Endodermal cell (in vitro differentiated cells): Measurements from ENCODE around the gene NSG2. TPM values are rescaled to one million over a fixed set of nuclear protein-coding genes. Genes with fewer than 3 reads are reported as not detected.
"Not testable (repeated sequence)": the region's sequence is repeated elsewhere in the genome, so short reads cannot be mapped to it uniquely, and the experiment has no call there.

Experiments
- DNase-seq: peaks from one replicate; pipeline ENCODE4 v3.0.0-alpha.2; 2017
- H3K27ac ChIP-seq: 2 replicates; pipeline ENCODE4 v1.5.1; 2013; ENCODE audit warnings: mild to moderate bottlenecking, low read depth, low read length, moderate library complexity
- H3K27me3 ChIP-seq: 2 replicates; pipeline ENCODE4 v1.6.1; 2013; ENCODE audit warnings: mild to moderate bottlenecking, low read length, moderate library complexity; ENCODE audit not compliant: insufficient read depth, control insufficient read depth, poor library complexity, severe bottlenecking
- H3K36me3 ChIP-seq: 2 replicates; pipeline ENCODE4 v1.7.0; 2013; ENCODE audit warnings: mild to moderate bottlenecking, low read length, moderate library complexity; ENCODE audit not compliant: control insufficient read depth, insufficient read depth
- H3K4me1 ChIP-seq: one replicate; pipeline ENCODE4 v1.7.0; 2013; ENCODE audit warnings: low read length; ENCODE audit not compliant: control insufficient read depth, insufficient read depth
- H3K4me3 ChIP-seq: 2 replicates; pipeline ENCODE4 v1.5.1; 2013; ENCODE audit warnings: mild to moderate bottlenecking, low read length, moderate library complexity
- H3K9ac ChIP-seq: 2 replicates; pipeline ENCODE4 v1.6.1; 2013; ENCODE audit warnings: mild to moderate bottlenecking, low read length, moderate library complexity; ENCODE audit not compliant: poor library complexity, severe bottlenecking; ENCODE audit errors: extremely low read depth
- H3K9me3 ChIP-seq: 2 replicates; pipeline ENCODE4 v1.6.1; 2013; ENCODE audit warnings: mild to moderate bottlenecking, low read length, moderate library complexity; ENCODE audit not compliant: control insufficient read depth
- H3K27ac Mint-ChIP-seq: 2 replicates; pipeline ENCODE4 v1.8.0; 2020; ENCODE audit warnings: mixed read lengths
- H3K27me3 Mint-ChIP-seq: 2 replicates; pipeline ENCODE4 v1.8.0; 2021; ENCODE audit warnings: mild to moderate bottlenecking, mixed read lengths; ENCODE audit not compliant: insufficient read depth
- H3K36me3 Mint-ChIP-seq: 2 replicates; pipeline ENCODE4 v1.8.0; 2020; ENCODE audit warnings: low read depth, mixed read lengths
- H3K4me1 Mint-ChIP-seq: 2 replicates; pipeline ENCODE4 v1.8.0; 2020; ENCODE audit warnings: mixed read lengths
- H3K4me3 Mint-ChIP-seq: 2 replicates; pipeline ENCODE4 v1.8.0; 2020; ENCODE audit warnings: mild to moderate bottlenecking, moderate library complexity, mixed read lengths
- H3K9me3 Mint-ChIP-seq: 2 replicates; pipeline ENCODE4 v1.8.0; 2020; ENCODE audit warnings: mild to moderate bottlenecking, mixed read lengths
- WGBS, 2 experiments: methylation state at CpG; one replicate each; pipeline versions ENCODE4 v1.1.5 to v1.1.7; 2013; ENCODE audit warnings: missing lambda C conversion rate in 2 of 2, mixed read lengths in 1 of 2; ENCODE audit not compliant: insufficient coverage in 1 of 2, insufficient read length in 1 of 2; 5-methylcytosine and 5-hydroxymethylcytosine counted together
- total RNA-seq, 2 donors: library from RNA; stranded (reverse); fragmentation: NEBNext Ultra II Directional in 1 of 2; extraction: Animal tissue kit (Norgen Biotek cat#: 25700) in 1 of 2; gene quantifications; 2 replicates in 1 of 2; 3 replicates in 1 of 2; pipeline ENCODE4 v1.2.1, GENCODE V29; 2021
- TF ChIP-seq, protein P1 (sequence below): fragments of 200-600 bp; sonication (generic); conservative IDR thresholded peaks from 2 replicates; pipeline ENCODE4 v1.5.0; 2021; ENCODE audit warnings: antibody characterized with exemption, mild to moderate bottlenecking

The NSG2 gene
- total RNA-seq, 2 donors from 2014 or later, result not detected

DNA sequence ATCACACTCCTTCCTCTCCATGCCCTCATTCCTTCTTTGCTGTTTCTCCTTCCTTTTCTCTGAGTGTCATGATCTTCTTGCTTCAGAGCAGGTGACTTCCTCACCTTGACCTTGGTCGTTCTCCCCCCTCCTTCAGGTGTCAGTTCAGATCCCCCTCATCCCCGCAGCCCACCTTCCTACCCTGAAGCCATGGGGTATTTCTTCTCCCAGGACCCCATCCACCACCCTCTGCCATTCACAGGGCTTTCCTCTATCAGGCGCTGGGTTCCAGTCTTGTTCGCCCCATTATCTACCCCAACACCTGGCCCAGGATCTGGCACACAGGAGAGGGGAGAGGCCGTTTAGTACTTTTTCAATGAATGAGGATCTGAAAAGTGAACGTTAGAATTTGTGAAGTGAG is 101.0 kb downstream of the NSG2 start:
- Histone ChIP-seq H3K9ac (no peak overlapping the region), H3K27me3 (peaks cover 46% of the 10 kb centered on the region), H3K9me3 (no peaks in the 10 kb centered on the region), H3K4me3 (no peak overlapping the region), H3K4me1 (no peaks in the 10 kb centered on the region), H3K27ac (no peak overlapping the region), H3K36me3 (no peaks in the 10 kb centered on the region)
- 78 to 86% methylated on average over 3 to 6 of the region's 6 CpGs for WGBS, 2 experiments
- no peak overlapping the region for H3K27ac Mint-ChIP-seq
- TF ChIP-seq, protein P1, sequence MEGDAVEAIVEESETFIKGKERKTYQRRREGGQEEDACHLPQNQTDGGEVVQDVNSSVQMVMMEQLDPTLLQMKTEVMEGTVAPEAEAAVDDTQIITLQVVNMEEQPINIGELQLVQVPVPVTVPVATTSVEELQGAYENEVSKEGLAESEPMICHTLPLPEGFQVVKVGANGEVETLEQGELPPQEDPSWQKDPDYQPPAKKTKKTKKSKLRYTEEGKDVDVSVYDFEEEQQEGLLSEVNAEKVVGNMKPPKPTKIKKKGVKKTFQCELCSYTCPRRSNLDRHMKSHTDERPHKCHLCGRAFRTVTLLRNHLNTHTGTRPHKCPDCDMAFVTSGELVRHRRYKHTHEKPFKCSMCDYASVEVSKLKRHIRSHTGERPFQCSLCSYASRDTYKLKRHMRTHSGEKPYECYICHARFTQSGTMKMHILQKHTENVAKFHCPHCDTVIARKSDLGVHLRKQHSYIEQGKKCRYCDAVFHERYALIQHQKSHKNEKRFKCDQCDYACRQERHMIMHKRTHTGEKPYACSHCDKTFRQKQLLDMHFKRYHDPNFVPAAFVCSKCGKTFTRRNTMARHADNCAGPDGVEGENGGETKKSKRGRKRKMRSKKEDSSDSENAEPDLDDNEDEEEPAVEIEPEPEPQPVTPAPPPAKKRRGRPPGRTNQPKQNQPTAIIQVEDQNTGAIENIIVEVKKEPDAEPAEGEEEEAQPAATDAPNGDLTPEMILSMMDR, result no peak
- DNase-seq, result no peak
- H3K36me3 Mint-ChIP-seq, result no peaks in the 10 kb centered on the region
- peaks cover 24% of the 10 kb centered on the region for H3K4me1 Mint-ChIP-seq
- no peak overlapping the region for H3K4me3 Mint-ChIP-seq
- H3K27me3 Mint-ChIP-seq, result peaks cover 82% of the 10 kb centered on the region
- H3K9me3 Mint-ChIP-seq, result no peaks in the 10 kb centered on the region

DNA sequence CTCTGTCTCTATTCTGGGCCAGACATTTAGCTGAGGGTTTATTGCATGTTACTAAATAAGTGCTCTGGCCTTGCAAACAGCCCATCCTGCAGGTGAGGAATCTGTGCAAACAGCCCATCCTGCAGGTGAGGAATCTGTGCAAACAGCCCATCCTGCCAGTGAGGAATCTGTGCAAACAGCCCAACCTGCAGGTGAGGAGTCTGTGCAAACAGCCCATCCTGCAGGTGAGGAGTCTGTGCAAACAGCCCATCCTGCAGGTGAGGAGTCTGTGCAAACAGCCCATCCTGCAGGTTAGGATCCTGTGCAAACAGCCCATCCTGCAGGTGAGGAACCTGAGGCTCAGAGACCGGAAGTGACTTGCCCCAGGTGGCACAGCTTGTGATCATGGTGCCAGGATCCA is 101.5 kb downstream of the NSG2 start:
- not testable (repeated sequence) for H3K9ac ChIP-seq, H3K4me1 ChIP-seq, H3K27ac Mint-ChIP-seq, H3K9me3 Mint-ChIP-seq, H3K36me3 Mint-ChIP-seq, H3K9me3 ChIP-seq, H3K4me3 ChIP-seq, H3K36me3 ChIP-seq, H3K4me3 Mint-ChIP-seq, H3K27ac ChIP-seq
- Mint-ChIP-seq H3K4me1 (peaks cover 22% of the 10 kb centered on the region), H3K27me3 (peaks cover 82% of the 10 kb centered on the region)
- 57 to 100% methylated on average over 1 of the region's 1 CpG for WGBS, 2 experiments
- peaks cover 46% of the 10 kb centered on the region for H3K27me3 ChIP-seq
- DNase-seq, result peak; percentile 57

DNA sequence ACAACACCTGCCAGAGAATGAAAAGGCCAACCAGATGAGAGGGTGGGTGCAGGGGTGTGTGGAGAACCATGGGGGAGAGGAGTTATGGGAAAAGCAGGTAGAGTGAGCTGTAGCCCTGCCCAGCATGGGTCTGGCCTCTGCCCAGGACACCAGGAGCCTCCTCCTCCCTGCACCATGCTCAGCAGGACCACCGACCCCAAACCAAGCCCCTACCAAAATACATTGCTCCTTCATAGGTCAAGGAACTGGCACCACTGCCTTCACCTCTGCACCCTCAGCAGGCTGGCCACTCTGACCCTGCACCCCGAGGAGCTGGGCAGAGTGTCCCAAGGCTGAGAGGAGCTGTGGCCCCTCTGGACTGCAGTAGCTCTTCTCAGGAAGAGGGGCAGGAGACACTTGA is 102.0 kb downstream of the NSG2 start:
- H3K27ac Mint-ChIP-seq, result no peak overlapping the region
- peaks cover 82% of the 10 kb centered on the region for H3K27me3 Mint-ChIP-seq

More for the DNA sequence above, 102.0 kb downstream of the NSG2 start:
- H3K36me3 ChIP-seq, result no peaks in the 10 kb centered on the region
- no peaks in the 10 kb centered on the region for H3K9me3 ChIP-seq
- 88% methylated on average over 2 of the region's 2 CpGs; no CpG with 5 or more reads in 1 of the 2 experiments for WGBS, 2 experiments
- no peak overlapping the region for H3K4me3 ChIP-seq
- Mint-ChIP-seq H3K4me1 (peaks cover 22% of the 10 kb centered on the region), H3K9me3 (no peaks in the 10 kb centered on the region), H3K4me3 (no peak overlapping the region), H3K36me3 (no peaks in the 10 kb centered on the region)
- H3K27me3 ChIP-seq, result peaks cover 46% of the 10 kb centered on the region
- no peak overlapping the region for H3K27ac ChIP-seq
- H3K9ac ChIP-seq, result no peak overlapping the region
- no peak for DNase-seq
- TF ChIP-seq, protein P1, result no peak
- no peaks in the 10 kb centered on the region for H3K4me1 ChIP-seq
